ENCODE results near the gene MYT1. TPM values are rescaled to one million over a fixed set of nuclear protein-coding genes. Genes with fewer than 3 reads are reported as not detected.

The MYT1 gene
- total RNA-seq, 3 donors from 2014 or later: under 0.01 TPM; not detected in 2

DNA sequence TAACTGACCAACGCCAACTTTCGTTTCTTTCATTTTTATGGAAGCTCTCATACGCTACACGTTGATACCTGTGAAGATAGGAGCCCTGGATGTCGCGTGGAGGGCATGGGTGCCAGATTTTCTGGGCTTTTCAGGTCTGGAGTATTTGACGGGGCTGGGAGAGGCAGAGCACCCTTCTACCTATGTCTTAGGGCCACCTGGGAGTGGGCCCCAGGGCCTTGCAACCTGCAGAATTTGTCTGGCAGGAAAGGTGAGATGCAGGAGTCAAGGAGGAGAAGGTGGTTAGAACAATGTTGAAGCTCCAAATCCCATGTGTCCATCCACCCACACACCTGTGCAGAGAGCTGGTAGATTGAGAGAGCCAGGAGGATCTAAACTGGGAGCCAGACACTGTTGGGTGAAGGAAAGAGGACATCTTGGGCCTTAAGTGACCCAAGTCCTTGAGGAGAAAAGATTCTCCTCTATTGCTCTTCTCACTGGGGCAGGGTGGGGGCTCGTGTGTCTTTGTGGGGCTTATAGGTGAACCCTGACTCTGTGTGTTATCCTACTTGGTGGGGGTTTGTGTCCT, 63.9 kb downstream of the MYT1 start:
- no peak for DNase-seq (ENCODE audit: low spot score in 2 of 2)
- H3K4me1 ChIP-seq: no peaks in the 10 kb centered on the region
- H3K4me3 ChIP-seq: no peak overlapping the region
- no peaks in the 10 kb centered on the region for H3K27me3 ChIP-seq
- no peaks in the 10 kb centered on the region for H3K36me3 ChIP-seq
- H3K9me3 ChIP-seq: no peaks in the 10 kb centered on the region
- no peak overlapping the region for H3K27ac ChIP-seq
- TF ChIP-seq, protein P1, sequence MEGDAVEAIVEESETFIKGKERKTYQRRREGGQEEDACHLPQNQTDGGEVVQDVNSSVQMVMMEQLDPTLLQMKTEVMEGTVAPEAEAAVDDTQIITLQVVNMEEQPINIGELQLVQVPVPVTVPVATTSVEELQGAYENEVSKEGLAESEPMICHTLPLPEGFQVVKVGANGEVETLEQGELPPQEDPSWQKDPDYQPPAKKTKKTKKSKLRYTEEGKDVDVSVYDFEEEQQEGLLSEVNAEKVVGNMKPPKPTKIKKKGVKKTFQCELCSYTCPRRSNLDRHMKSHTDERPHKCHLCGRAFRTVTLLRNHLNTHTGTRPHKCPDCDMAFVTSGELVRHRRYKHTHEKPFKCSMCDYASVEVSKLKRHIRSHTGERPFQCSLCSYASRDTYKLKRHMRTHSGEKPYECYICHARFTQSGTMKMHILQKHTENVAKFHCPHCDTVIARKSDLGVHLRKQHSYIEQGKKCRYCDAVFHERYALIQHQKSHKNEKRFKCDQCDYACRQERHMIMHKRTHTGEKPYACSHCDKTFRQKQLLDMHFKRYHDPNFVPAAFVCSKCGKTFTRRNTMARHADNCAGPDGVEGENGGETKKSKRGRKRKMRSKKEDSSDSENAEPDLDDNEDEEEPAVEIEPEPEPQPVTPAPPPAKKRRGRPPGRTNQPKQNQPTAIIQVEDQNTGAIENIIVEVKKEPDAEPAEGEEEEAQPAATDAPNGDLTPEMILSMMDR (IDR thresholded peaks at IDR 0.05): no peak
- no peak for TF ChIP-seq POLR2AphosphoS5 (IDR thresholded peaks at IDR 0.05)
- TF ChIP-seq POLR2A (IDR thresholded peaks at IDR 0.05): no peak
- intact Hi-C loops (cut with DNase I; ENCODE audit: low total_unique reads): no loop called here

DNA sequence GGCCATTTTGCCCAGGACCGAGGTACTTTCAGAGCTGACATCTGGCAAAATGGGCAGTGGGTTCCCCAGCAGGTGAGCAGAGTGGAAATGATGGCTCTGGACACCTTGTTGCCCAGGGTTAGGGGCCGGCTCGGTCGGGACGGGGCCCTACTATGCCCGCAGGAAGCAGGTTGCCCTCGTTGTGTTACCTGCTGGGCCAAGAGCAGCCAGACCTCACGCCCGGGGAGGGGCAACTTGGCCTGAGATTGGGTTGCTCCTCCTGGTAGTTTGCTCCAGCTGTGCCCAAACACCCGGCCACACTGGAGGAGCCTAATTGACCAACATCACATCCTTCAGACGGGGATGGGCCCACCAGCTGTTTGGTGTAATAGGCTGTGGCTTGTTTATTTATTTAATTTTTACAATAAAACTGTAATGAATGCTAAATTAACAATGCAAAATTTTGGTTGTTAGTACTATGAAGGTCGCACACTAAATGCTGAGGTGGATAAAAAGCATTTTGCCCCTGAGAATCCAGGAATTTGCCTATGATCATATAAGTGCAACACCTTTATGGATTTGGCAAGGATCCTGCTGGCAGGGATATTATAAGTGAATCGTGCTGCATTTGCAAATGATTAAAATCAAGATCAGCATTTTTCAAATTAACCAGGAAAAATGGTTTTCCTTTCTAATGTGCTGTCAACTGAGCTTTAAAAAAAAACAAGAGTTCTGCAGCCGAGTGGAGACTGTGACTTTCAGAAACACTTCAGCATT, 64.7 kb downstream of the MYT1 start:
- H3K4me1 ChIP-seq: no peaks in the 10 kb centered on the region
- no peak overlapping the region for H3K27ac ChIP-seq
- no peak for DNase-seq (ENCODE audit: low spot score in 2 of 2)
- TF ChIP-seq POLR2A (IDR thresholded peaks at IDR 0.05) (no peak), POLR2AphosphoS5 (IDR thresholded peaks at IDR 0.05) (no peak)
- TF ChIP-seq, protein P1 (IDR thresholded peaks at IDR 0.05): no peak
- intact Hi-C loops (cut with DNase I; ENCODE audit: low total_unique reads): no loop called here
- H3K27me3 ChIP-seq: no peaks in the 10 kb centered on the region
- no peaks in the 10 kb centered on the region for H3K36me3 ChIP-seq
- H3K4me3 ChIP-seq: no peak overlapping the region
- H3K9me3 ChIP-seq: no peaks in the 10 kb centered on the region

DNA sequence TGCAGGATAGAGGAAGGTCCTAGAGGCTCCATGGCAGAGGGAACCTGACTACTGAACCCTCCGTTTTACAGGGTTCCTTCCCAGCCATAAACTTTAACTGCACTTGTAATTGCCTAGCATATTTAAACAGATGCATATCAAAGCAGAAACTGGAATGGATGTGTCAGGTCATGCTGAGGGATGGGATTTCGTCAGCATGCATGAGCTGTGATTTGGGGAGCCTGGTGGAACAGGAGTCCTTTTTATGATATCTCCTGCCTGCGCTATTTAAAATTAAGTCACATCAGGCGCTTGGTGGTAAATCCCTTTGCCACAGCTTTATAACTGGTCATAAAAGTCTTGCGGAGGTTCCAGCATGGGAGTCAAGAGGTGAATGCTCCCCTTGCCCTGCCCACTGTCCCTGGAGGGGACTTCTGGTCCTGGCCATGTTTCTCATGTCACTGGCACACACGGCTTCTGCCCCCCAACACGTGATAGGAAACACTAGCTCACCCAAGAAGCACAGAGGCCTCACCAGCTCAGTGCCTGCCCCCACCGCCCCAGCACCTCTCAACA, 65.3 kb downstream of the MYT1 start:
- Histone ChIP-seq H3K9me3 (no peaks in the 10 kb centered on the region), H3K4me1 (no peaks in the 10 kb centered on the region), H3K36me3 (no peaks in the 10 kb centered on the region), H3K27me3 (no peaks in the 10 kb centered on the region), H3K27ac (no peak overlapping the region), H3K4me3 (no peak overlapping the region)
- no peak for DNase-seq (ENCODE audit: low spot score in 2 of 2)
- TF ChIP-seq, protein P1 (IDR thresholded peaks at IDR 0.05): no peak
- no peak for TF ChIP-seq POLR2AphosphoS5 (IDR thresholded peaks at IDR 0.05)
- no peak for TF ChIP-seq POLR2A (IDR thresholded peaks at IDR 0.05)
- intact Hi-C loops (cut with DNase I; ENCODE audit: low total_unique reads): no loop called here

DNA sequence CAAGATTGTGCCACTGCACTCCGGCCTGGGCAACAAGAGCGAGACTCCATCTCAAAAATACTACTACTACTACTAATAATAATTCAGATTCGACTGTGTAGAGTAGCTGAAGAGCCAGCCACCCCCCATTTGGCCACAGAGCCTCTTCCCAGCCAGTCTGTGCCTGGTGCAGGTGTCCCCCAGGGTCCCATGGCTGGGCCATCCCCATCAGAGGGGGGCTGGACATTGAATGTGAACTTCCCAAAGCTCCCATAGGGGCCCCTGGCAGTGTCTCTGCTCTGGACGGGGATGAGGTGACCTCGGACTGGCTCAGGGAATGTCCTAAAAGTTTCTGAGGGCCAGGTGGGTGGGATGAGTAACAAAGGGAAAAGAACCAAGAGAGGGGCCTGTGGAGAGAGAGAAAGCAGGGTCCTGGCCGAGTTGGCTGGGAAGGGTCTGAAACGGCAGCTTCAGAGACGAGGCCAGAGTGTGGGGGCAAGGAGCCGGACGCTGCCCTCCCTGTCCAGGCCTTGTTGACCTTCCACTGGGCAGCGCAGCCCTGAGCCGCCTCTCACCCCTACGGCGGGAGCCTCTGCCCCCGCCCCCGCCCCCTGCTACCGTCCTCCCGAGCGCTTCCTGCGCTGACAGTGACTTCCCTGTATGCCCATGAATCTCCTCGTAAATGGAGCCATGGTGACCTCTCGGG, 66.4 kb downstream of the MYT1 start:
- Histone ChIP-seq H3K9me3 (no peaks in the 10 kb centered on the region), H3K4me3 (no peak overlapping the region), H3K27ac (no peak overlapping the region), H3K27me3 (no peaks in the 10 kb centered on the region), H3K36me3 (no peaks in the 10 kb centered on the region), H3K4me1 (no peaks in the 10 kb centered on the region)
- no peak for DNase-seq (ENCODE audit: low spot score in 2 of 2)
- no peak for TF ChIP-seq POLR2AphosphoS5 (IDR thresholded peaks at IDR 0.05)
- TF ChIP-seq, protein P1 (IDR thresholded peaks at IDR 0.05): no peak
- TF ChIP-seq POLR2A (IDR thresholded peaks at IDR 0.05): no peak
- intact Hi-C loops (cut with DNase I; ENCODE audit: low total_unique reads): no loop called here

All from breast epithelium (tissue), 4 donors.